Measurements from ENCODE around the gene MAPK8IP1.

Gene MAPK8IP1

GRCh38 chr11:45928535-45929215 is 43.2 kb downstream of the MAPK8IP1 start:
- Mint-ChIP-seq H3K36me3 (ENCODE audit: low read depth) (no peaks in the 10 kb centered on the region), H3K4me3 (no peak overlapping the region), H3K9me3 (no peaks in the 10 kb centered on the region), H3K27me3 (peaks cover 6% of the 10 kb centered on the region), H3K27ac (no peak overlapping the region), H3K4me1 (peaks cover 26% of the 10 kb centered on the region)
- ATAC-seq (no peak), DNase-seq (no peak)

DNA sequence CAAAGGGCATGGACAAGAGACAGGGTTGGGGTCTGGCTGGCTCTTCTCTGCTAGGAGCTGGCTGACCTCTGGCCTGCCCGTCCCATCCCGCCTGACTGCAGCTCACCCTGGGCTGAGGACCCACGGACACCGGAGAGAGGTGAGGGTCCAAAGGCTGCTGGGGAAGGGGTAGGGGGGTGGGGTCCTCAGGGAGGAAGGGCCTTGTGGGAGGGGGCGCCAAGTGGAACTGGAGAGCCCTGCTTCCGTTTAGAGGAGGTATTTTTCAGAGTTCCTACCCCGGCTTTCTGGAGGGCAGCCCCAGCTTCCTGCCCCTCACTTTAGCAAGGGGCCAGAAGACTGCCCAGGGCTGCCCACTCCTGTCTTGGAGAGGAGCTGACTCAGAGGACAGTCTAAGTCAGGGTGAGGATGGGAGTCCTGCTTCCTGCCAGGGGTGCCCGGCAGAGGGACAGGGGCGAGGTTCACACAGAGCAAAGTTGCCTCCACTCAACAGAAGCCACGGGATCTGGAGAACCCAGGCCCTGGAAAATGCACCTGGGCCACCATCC is 44.1 kb downstream of the MAPK8IP1 start:
- H3K9me3 Mint-ChIP-seq, result no peaks in the 10 kb centered on the region
- ATAC-seq (no peak), DNase-seq (no peak)
- no peaks in the 10 kb centered on the region for H3K36me3 Mint-ChIP-seq (ENCODE audit: low read depth)
- no peaks in the 10 kb centered on the region for H3K27me3 Mint-ChIP-seq
- peaks cover 20% of the 10 kb centered on the region for H3K4me1 Mint-ChIP-seq
- peak overlapping the region; percentile 38 for H3K4me3 Mint-ChIP-seq
- H3K27ac Mint-ChIP-seq, result peak overlapping the region; percentile 60

- no peaks in the 10 kb centered on the region for H3K27me3 Mint-ChIP-seq
- H3K27ac Mint-ChIP-seq, result peak overlapping the region; percentile 60
- ATAC-seq (peak; percentile 34), DNase-seq (peak; percentile 32)
- H3K4me1 Mint-ChIP-seq, result peaks cover 22% of the 10 kb centered on the region
- H3K4me3 Mint-ChIP-seq, result peak overlapping the region; percentile 38
- no peaks in the 10 kb centered on the region for H3K9me3 Mint-ChIP-seq
- H3K36me3 Mint-ChIP-seq (ENCODE audit: low read depth), result no peaks in the 10 kb centered on the region
Measured at GRCh38 chr11:45930031-45930794, 44.8 kb downstream of the MAPK8IP1 start.

- H3K36me3 Mint-ChIP-seq (ENCODE audit: low read depth), result no peaks in the 10 kb centered on the region
- H3K27ac Mint-ChIP-seq, result peak overlapping the region; percentile 23
- DNase-seq (no peak), ATAC-seq (no peak)
- H3K27me3 Mint-ChIP-seq, result no peaks in the 10 kb centered on the region
- no peaks in the 10 kb centered on the region for H3K9me3 Mint-ChIP-seq
- H3K4me3 Mint-ChIP-seq, result peak overlapping the region; percentile 10
- H3K4me1 Mint-ChIP-seq, result peaks cover 22% of the 10 kb centered on the region
Measured at GRCh38 chr11:45930951-45931570, 45.6 kb downstream of the MAPK8IP1 start.

DNA sequence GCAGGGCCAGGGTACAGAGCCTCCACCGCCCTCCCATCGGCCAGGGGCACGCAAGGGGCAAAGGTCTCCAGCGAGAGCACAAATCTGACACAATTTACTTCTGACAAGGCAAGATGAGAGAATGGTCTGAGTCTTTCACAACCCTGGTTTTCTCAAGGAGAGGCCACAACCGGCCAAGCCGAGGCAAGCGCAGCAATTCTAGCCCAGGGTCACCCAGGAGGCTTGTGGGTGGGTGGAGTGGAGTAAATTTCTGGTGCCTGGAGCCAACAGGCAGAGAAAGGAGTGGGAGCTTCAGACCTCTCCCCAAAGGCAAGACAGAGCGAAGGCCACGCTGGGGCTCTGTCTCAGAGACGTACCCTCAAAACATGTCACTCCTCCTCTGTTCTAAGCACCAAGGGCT is 46.3 kb downstream of the MAPK8IP1 start:
- H3K27ac Mint-ChIP-seq, result peak overlapping the region; percentile 23
- no peaks in the 10 kb centered on the region for H3K27me3 Mint-ChIP-seq
- DNase-seq, result no peak
- H3K4me1 Mint-ChIP-seq, result peaks cover 23% of the 10 kb centered on the region
- ATAC-seq, result no peak
- peak overlapping the region; percentile 10 for H3K4me3 Mint-ChIP-seq
- no peaks in the 10 kb centered on the region for H3K9me3 Mint-ChIP-seq
- H3K36me3 Mint-ChIP-seq (ENCODE audit: low read depth), result no peaks in the 10 kb centered on the region

GRCh38 chr11:45932217-45932616 is 46.8 kb downstream of the MAPK8IP1 start:
- peak overlapping the region; percentile 53 for H3K4me3 Mint-ChIP-seq
- ATAC-seq, result no peak
- no peaks in the 10 kb centered on the region for H3K9me3 Mint-ChIP-seq
- DNase-seq, result no peak
- no peaks in the 10 kb centered on the region for H3K27me3 Mint-ChIP-seq
- H3K36me3 Mint-ChIP-seq (ENCODE audit: low read depth), result no peaks in the 10 kb centered on the region
- peaks cover 25% of the 10 kb centered on the region for H3K4me1 Mint-ChIP-seq
- H3K27ac Mint-ChIP-seq, result peak overlapping the region; percentile 22

DNA sequence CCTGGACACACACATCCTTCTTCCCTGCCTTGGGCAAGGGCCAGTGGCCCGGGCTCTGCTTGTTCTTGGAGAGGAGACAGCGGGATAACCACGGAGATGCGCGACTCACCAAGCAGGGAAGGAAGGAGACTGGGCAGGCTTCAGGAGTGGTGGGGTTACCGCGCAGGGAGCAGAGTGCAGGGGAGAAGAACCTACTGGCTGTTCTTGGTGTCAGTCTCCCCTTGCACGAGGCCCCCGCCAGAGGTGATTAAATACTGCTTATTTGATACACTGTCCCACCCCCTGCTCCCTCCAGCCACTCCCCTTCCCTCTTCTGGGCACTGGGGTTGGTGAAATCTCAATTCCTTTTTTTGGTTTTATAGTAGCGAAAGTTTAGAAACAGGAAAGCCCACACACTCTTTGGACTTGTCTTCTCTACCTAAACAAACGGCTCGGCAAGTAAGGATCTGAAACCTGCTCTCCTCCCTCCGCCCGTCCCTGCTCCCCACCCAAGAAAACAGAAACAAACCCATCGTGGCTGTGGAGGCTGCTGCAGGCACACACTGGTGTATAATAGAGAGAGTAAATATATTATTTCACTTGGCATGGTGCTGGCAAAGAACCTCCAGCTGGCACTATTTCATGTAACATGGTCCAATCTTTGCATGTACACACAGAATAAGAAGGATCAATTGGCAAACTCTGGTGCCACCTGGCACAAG is 47.8 kb downstream of the MAPK8IP1 start:
- peak; percentile 21 for ATAC-seq
- peak overlapping the region; percentile 22 for H3K27ac Mint-ChIP-seq
- no peaks in the 10 kb centered on the region for H3K36me3 Mint-ChIP-seq (ENCODE audit: low read depth)
- H3K9me3 Mint-ChIP-seq, result no peaks in the 10 kb centered on the region
- no peaks in the 10 kb centered on the region for H3K27me3 Mint-ChIP-seq
- no peak for DNase-seq
- peaks cover 25% of the 10 kb centered on the region for H3K4me1 Mint-ChIP-seq
- H3K4me3 Mint-ChIP-seq, result peak overlapping the region; percentile 53

DNA sequence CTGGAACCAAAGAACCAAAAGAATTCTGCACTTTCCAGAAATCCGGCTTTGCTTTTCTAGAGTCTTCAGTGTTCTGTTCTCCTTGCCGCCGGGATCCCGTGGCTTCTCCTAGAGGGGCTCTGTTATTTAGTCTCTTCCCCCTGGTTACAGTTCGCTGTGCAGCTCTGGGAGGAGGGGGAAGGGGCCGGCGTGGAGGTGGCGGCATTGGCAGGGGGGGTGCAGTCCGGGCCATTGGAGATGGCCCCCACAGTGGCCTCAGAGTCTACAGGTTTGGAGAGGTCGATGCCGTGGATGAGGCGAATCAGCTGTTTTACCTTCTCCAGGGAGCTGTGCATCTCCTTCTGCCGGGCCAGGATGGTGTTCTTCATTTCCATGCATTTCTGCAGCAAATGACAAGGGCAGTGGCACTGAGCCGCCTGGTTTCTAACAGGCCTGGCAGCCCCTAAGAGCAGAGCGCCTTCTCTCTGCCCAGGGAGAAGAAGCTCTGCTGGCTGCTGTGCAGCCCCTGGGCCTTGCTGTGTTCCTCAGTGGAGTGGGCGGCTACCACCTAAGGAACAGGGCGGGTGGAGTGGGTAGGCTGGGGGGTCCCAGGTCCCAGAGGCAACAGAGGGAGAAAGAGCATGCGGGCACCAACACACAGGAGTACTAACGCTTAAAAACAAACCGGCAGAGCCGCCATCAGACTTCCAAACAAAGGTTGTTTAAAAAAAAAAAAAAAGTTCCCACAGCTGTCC is 48.6 kb downstream of the MAPK8IP1 start:
- ATAC-seq, result no peak
- no peak overlapping the region for H3K4me3 Mint-ChIP-seq
- H3K27me3 Mint-ChIP-seq, result no peaks in the 10 kb centered on the region
- no peaks in the 10 kb centered on the region for H3K9me3 Mint-ChIP-seq
- H3K4me1 Mint-ChIP-seq, result peaks cover 25% of the 10 kb centered on the region
- no peaks in the 10 kb centered on the region for H3K36me3 Mint-ChIP-seq (ENCODE audit: low read depth)
- no peak for DNase-seq
- H3K27ac Mint-ChIP-seq, result no peak overlapping the region

GRCh38 chr11:45934580-45935318 is 49.3 kb downstream of the MAPK8IP1 start:
- no peak for ATAC-seq
- DNase-seq, result no peak
- Mint-ChIP-seq H3K36me3 (ENCODE audit: low read depth) (no peaks in the 10 kb centered on the region), H3K4me1 (peaks cover 22% of the 10 kb centered on the region), H3K9me3 (no peaks in the 10 kb centered on the region), H3K27me3 (no peaks in the 10 kb centered on the region), H3K27ac (no peak overlapping the region), H3K4me3 (no peak overlapping the region)

GRCh38 chr11:45935349-45936064 is 50.1 kb downstream of the MAPK8IP1 start:
- no peak overlapping the region for H3K4me3 Mint-ChIP-seq
- DNase-seq (no peak), ATAC-seq (no peak)
- no peak overlapping the region for H3K27ac Mint-ChIP-seq
- no peaks in the 10 kb centered on the region for H3K36me3 Mint-ChIP-seq (ENCODE audit: low read depth)
- no peaks in the 10 kb centered on the region for H3K9me3 Mint-ChIP-seq
- H3K27me3 Mint-ChIP-seq, result no peaks in the 10 kb centered on the region
- H3K4me1 Mint-ChIP-seq, result peaks cover 14% of the 10 kb centered on the region

DNA sequence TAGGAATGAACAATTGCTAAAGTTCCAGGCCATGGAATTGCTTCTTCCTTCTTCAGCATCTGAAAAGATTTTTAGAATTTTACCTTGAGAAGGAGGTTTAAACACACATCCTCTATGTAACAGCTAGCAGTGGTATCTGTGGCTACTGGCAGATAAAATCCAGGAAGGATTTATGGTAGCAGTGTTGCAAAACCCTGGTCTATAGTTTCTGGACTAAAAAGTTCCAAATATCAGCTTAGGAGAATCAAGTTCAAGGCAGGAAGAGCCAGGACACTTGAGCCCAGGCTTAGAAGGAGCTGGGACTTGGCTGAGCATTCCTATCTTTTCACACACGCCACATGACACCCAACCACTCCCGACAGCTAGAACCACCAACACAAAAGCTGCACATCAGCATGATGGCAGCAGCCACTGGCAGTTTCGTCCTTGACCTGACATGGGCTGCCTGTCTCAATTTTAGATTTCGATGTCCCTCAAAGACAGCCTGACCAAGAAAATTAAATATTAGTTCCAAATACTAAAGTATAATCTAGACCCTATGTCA is 51.1 kb downstream of the MAPK8IP1 start:
- Mint-ChIP-seq H3K4me1 (peaks cover 8% of the 10 kb centered on the region), H3K9me3 (no peaks in the 10 kb centered on the region), H3K4me3 (no peak overlapping the region), H3K36me3 (ENCODE audit: low read depth) (peaks cover 1% of the 10 kb centered on the region), H3K27ac (peak overlapping the region; percentile 7), H3K27me3 (no peaks in the 10 kb centered on the region)
- DNase-seq (no peak), ATAC-seq (no peak)

GRCh38 chr11:45937916-45938315 is 52.5 kb downstream of the MAPK8IP1 start:
- H3K36me3 Mint-ChIP-seq (ENCODE audit: low read depth), result peaks cover 1% of the 10 kb centered on the region

DNA sequence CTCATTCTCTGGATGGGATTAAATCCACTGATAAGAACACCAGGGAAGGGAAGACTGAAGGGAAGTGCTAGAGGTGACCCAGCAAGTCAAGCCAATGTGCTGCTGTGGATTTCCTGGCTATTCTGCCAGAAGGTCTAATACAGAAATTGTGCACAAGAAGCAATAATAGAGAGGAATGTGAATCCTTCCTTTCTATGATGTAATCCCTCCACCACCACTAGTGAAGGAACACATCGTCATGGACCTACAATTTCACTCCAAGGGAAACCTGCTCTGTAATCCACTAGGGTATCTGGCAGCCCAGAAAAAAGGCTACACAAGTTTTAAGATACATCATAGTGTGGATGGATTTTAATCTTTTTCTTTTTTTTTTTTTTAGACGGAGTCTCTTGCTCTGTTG is 54.4 kb downstream of the MAPK8IP1 start:
- no peak for ATAC-seq
- Mint-ChIP-seq H3K36me3 (ENCODE audit: low read depth) (peaks cover 7% of the 10 kb centered on the region), H3K27me3 (no peaks in the 10 kb centered on the region), H3K9me3 (no peaks in the 10 kb centered on the region), H3K4me3 (no peak overlapping the region), H3K27ac (no peak overlapping the region), H3K4me1 (peaks cover 7% of the 10 kb centered on the region)
- DNase-seq, result no peak

More at GRCh38 chr11:45937916-45938315, 52.5 kb downstream of the MAPK8IP1 start:
- Mint-ChIP-seq H3K27ac (no peak overlapping the region), H3K27me3 (no peaks in the 10 kb centered on the region), H3K4me1 (peaks cover 10% of the 10 kb centered on the region), H3K4me3 (no peak overlapping the region), H3K9me3 (no peaks in the 10 kb centered on the region)
- ATAC-seq (no peak), DNase-seq (no peak)
